ENCODE results near the gene SSH2.
"Not testable (repeated sequence)": the region's sequence is repeated elsewhere in the genome, so short reads cannot be mapped to it uniquely, and the experiment has no call there.

The SSH2 gene

DNA sequence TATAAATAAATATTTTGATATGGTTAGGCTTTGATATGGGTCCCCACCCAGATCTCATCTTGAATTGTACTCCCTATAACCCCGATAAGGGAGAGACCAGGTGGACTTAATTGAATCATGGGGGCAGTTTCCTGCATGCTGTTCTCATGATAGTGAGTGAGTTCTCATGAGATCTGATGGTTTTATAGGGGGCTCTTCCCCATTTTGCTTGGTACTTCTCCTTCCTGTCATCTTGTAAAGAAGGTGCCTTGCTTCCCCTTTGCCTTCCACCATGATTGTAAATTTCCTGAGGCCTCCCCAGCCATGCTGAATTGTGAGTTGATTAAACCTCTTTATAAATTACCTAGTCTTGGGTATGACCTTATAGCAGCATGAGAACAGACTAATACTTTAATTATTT, 55.7 kb downstream of the SSH2 start:
- ATAC-seq, DNase-seq: not testable (repeated sequence)

DNA sequence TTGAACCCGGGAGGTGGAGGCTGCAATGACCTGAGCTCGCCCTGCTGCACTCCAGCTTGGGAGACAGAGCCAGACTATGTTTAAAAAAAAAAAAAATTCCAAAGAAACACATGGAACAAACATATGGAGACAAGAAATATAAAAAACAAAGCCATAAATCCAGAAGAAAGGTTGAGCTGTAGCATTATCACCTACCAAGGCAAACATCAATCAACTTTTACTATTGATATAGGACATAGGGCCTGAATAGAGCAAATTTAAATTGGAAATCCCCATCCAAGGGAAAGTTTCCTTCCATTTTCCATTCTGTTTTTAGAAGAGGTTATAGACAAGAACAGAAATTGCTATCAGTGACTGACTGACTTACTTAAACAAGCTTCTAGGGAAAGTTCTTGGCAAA, 56.6 kb downstream of the SSH2 start:
- DNase-seq (no peak), ATAC-seq (no peak)

DNA sequence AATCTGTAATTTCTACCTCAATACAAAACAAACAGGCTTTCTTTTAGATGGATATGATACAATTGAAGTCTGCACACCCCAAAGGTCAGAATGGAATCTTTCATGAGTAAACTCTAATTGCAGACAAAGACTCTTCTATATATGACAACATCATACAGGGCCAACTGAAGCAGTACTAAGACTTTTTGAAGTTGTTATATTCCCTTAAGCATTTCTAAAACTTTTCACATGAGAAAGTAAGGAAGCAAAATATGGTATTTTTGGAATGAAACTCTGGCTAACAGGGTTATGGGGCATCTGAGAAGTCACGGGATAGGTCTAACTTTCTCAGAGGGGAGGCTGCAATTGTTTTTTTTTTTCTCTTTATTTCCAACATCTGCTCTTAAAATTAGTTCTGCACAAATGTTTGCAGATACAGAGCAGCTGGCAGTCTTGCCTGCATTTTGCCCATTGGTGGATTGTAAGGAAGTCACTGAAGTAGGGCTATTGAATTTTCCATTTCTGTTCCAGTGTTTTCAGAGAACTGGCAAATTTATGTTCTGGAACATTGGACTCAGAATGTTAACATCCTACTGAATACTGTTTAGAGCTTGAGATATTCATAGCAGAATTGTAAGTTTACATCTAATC, 59.1 kb downstream of the SSH2 start:
- DNase-seq (no peak), ATAC-seq (no peak)

DNA sequence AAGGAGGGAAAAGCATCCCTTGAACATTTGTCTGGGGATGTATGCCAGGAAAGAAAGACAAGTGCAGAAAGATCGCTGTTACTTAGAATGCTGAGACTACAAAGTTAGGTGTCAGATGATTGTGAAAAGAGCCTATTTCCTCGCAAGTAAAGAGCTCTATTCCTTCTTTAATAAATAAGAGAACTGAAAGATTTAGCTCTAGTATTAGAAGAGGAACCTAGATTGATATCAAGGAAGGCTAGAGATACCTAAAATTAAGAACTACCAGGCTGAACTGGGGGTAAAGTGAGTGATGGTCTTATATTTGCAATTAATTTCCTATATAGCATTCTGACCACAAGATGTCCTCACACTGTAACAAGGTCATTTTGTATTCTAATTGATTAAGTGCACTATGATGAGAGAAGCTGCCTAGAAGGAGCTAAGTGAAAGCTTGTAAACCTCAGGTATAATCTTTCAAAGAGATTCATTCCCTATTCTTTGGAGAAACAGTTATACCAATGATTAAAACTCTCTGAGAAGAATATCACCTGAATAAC, 62.3 kb downstream of the SSH2 start:
- DNase-seq, result no peak

DNA sequence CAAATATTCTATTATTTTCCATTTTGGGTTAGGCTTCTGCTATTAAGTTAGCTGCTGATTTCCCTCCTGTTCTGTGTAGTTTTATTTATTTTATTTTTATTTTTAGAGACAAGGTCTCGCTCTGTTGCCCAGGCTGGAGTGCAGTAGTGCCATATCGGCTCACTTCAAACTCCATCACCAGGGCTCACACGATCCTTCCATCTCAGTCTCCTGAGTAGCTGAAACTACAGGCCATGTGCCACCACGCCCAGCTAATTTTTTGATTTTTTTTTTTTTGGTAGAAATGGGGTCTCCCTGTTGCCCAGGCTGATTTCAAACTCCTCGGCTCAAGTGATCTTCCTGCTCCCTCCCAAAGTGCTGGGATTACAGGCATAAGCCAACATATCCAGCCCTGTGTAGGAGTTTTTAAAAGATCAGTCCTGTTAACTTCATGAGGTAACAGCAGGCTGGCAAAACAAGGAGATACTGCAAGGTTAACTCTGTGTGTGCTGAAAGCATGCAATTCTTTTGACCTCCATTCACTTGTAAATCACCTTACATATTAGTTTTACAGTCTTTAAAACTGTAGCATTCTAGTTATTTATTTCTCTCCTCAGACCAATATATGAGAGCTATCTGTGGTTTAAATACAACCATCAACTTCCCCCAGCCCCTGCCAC, 63.2 kb downstream of the SSH2 start:
- DNase-seq (no peak), ATAC-seq (no peak)

More for the DNA sequence above, 62.3 kb downstream of the SSH2 start:
- ATAC-seq, result no peak

DNA sequence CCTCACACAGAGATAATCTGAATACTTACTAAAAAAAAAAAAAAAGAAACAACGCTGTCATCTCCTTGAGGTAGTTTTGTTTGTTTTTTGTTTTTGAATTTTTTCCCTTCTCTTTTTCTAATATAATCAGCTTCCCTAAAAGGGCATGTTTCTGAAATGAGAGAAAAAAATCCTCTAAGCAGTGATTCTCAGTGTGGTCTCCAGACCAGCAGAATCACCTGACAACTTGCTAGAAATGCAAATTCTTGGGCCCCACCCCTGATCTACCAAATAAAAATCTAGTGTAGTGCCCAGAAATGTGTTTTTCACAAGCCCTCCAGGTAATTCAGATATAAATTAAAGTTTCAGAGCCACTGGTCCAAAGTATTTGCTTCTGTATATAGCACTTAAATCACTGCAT, 65.4 kb downstream of the SSH2 start:
- DNase-seq, result no peak
- no peak for ATAC-seq

DNA sequence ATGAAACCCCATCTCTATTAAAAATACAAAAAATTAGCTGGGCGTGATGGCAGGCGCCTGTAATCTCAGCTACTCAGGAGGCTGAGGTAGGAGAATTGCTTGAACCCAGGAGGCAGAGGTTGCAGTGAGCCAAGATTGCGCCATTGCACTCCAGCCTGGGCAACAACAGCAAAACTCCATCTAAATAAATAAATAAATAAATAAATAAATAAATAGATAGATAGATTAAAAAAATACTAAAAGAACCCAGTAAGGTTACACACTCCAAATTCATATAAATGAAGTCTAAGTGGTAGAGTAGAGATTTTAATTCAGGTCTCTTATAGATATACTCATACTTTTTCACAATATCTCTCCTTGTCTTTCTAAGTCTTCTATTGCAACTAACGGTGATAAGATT, 65.9 kb downstream of the SSH2 start:
- DNase-seq, ATAC-seq: not testable (repeated sequence)

DNA sequence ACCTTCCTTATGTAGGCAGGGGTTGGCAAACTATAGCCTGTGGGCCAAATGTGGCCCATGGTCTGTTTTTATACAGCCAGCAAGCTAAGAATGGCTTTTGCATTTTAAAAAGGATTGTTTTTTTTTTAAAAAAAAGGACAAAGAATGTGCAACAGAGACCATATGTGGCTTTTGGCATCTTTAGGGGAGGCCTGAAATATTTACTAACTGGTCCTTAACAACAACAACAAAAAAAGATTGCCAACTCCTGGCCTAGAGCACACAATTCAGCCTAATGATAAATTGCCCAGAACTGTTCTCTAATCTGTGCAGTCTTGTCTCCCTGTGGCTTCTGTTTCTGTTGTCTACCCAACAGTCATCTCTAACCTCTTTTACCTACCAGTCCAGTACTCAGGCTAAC, 67.1 kb downstream of the SSH2 start:
- no peak for DNase-seq

DNA sequence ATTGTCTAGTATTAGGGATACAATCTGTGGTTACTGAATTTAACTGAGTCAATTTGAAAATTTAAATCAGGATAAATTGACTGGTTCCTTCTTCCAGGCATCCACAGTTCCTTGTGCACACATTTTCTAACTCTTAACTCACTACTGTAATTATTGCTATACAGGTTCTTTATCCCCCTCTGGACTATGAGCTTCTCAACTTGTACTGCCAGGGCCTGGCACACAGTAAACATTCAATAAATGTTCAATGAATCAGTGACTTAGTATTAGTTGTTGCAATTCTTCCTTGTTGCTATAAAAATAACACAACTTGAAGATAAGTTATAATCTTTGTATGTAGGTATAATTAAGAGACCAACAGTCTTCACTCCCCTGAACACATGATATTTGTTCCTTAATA, 67.9 kb downstream of the SSH2 start:
- DNase-seq, result no peak
- ATAC-seq, result no peak

More for the DNA sequence above, 67.1 kb downstream of the SSH2 start:
- no peak for ATAC-seq

DNA sequence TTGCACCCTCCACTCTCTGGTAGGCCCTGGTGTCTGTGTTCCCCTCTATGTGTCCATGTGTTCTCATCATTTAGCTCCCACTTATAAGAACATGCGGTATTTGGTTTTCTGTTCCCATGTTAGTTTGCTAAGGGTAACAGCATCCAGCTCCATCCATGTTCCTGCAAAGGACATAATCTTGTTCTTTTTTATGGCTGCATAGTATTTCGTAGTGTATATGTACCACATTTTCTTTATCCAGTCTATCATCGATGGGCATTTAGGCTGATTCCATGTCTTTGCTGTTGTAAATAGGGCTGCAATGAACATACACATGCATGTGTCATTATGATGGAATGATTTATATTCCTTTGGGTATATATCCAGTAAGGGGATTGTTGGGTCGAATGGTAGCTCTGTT, 70.6 kb downstream of the SSH2 start:
- DNase-seq, ATAC-seq: not testable (repeated sequence)

DNA sequence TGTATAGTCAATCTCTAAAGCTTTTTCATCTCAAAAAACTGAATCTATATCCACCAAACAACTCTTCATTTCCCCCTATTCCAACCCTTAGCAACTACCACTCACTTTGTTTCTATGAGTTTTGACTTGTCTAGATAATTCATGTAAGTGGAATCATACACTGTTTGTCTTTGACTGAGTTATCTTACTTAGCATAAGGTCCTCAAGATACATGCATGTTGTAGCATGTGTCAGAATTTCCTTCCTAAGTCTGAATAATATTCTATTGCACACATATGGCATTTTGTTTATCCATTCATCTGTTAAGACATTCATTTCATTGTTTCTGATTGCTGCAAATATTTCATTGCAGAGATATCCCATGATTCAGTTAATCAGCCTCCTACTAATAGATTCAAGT, 72.2 kb downstream of the SSH2 start:
- no peak for ATAC-seq
- DNase-seq, result no peak

DNA sequence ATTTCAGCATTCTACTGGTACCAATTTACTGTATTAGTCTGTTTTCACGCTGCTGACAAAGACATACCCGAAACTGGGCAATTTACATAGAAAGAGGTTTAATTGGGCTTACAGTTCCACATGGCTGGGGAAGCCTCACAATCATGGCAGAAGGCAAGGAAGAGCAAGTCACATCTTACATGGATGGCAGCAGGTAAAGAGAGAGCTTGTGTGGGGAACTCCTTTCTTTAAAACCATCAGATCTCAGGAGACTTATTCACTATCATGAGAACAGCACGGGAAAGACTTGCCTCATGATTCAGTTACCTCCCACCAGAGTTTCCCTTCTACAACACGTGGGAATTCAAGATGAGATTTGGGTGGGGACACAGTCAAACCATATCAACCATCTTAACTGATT, 72.9 kb downstream of the SSH2 start:
- DNase-seq, ATAC-seq: not testable (repeated sequence)

DNA sequence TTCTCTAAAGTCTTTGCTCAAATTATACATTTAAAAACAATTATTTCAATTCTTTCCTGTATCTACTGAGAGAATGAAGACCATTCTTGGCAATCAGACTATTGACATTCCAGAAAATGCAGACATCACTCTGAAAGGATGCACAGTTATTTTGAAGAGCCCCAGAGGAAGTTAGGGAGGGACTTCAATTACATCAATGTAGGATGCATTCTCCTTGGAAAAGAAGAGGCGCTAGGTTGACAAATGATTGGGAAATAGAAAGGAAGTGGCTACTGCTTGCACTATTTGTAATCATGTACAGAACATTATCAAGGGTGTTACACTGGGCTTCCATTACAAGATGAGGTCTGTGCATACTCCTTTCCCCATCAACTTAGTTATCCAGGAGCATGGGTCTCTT, 74.3 kb downstream of the SSH2 start:
- ATAC-seq (no peak), DNase-seq (no peak)

DNA sequence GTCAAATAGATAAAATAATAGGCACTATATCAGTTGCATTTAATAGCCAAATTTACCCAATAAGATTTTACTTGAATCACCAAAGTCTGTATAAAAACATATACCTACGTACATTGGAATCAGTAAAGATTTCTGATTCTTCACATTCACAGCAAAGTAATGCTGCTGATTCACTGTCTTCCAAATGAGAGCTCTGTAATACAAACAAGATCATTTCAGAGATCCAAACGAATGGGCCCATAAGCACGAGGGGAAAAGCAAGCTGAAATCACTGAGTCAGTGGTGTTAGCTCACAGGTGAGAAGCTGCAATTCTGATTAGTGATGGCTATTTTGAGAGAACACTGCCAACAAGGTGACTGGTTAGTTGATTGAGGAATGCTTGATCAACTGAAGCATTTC, 81.3 kb downstream of the SSH2 start:
- ATAC-seq, result no peak
- DNase-seq, result no peak

DNA sequence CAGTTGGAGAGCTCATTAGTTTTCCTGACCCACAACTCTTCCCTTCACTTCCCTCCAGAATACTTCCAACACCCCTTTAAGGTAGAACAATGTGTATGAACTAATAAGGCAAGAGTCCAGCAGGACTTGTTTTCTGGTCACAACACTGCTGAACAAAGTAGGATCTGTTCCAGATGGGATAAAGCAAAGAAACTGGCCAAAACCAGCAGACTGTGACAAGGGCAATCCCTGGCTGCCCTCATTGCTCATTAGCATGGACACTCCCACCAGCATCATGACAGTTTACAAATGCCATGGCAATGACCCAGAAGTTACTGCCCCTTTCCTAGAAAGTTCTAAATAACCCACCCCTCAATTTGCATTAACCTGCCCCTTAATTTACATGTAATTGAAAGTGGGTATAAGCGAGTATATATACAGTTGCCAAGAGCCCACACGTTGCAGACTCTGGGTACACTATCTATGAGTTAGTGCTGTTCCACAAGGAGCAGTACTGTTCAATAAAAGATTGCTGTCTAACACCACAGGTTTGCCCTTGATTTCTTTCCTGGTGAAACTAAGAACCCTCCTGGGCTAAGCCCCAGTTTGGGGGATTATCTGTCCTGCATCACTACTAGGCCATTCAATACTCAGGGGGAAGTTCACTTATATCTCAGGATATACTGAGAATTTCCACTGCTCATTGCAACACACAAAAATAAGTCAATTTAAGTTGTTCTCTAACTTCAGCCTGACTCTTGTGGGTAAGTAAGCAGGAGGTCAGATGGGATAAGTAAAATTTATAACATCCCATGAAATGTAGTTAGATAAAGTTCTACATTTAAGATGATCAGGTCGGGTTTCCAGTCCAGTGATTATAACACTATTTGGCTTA, 82.3 kb downstream of the SSH2 start:
- ATAC-seq (no peak), DNase-seq (no peak)

DNA sequence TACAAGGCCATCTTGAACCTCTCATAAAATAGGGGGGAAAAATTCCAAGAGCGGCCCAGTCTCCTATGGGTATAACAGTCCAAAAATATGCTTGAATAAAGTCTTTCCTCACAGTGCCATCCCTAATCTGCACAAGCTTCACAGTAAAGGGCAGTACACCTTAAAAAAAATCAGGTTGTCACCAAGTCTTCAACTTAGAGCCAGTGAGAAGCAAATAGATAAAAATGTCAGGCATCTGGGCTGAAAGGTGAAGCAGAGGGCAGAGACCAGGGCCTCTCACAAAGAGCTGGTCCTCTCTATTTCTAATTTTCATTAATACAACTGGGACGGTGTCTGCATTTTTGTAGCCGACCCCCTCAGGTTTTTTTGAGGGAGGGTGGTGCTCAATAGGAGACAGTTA, 82.9 kb downstream of the SSH2 start:
- DNase-seq (no peak), ATAC-seq (no peak)

DNA sequence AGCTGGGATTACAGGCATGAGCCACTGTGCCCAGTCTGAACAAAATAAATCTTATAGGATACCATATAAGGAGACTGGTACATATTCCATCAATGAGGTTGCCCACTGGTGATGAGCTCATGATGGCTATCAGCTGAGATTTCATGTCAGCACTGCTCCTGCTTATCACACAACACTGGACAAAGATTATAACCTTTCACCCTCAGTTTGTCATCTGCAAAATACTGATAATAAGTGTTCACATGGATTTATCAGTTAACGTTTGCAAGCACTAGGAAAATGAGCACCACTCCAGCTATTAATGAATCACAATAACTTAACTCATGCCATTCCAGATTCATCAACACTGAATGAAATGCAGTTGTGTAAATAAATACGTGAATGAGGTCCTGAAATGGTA, 83.7 kb downstream of the SSH2 start:
- DNase-seq (no peak), ATAC-seq (no peak)

DNA sequence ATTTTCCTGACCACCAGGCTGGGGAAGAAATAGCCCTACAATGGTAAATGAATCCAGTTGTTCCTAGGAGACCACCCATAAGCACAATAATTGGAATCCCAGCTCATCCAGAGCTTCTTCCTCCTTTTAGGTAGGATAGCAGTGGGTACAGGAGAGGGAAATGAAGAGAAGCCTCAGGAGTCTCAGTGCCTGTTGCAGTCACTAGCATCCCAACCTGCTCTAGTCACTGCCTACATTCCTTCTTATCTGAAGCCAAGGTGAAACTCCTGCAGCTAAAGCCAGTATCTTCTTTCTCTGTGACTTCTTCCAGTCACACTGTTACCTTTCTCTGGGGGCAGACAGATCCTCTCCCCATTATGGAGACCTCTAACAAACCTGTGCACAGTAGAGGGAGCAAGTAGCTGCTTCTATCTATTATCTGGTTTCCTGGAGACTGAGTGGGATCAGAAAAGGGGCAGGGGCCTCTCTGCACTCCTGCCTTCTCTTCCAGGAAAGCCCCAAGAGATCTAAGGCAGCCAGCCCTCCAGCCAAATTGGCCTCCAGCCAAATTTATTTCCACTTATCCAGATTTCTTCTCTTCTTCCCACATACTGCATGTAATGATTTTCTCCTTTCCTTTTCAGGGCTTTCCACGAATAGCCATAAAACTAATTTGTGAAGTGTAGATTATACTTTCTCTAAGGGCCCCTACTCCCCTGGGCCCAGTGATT, 85.5 kb downstream of the SSH2 start:
- no peak for DNase-seq
- no peak for ATAC-seq

DNA sequence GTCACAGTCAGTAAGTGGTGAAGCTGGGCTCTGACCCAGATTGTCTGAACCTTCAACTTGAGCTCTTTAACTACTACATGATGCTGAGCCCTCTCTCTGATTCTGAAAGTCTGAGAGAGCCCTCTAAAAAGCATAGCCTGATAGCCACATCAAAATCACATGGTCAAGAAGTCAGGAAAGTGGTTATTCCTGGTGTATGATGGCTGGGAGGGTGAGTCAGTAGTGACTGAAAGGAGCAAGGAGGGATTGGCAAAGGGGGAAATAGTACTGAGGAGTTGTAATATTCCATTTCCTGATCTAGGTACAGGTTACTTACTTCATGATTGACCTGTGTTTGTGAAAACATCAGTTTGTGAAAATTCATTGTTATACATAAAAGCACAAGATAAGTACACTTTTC, 89.1 kb downstream of the SSH2 start:
- ATAC-seq (no peak), DNase-seq (no peak)

DNA sequence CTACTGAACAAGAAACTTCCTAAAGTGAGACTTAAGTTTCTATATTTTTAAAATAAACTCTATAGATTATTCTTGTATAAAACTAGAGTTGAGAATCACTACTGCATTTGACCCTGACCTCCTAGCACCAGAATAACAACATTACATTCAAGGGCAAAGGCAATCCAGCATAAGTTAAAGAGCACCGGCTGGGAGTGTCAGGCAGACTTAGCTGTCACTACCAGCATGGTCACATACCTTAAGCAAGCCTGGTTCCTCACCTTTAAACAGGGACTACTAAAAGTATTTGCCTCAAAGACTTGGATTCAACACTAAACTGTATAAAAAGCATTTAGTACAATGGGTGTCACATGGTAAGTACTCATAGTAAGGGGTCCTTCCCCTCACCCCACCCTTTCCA, 90.4 kb downstream of the SSH2 start:
- no peak for ATAC-seq

DNA sequence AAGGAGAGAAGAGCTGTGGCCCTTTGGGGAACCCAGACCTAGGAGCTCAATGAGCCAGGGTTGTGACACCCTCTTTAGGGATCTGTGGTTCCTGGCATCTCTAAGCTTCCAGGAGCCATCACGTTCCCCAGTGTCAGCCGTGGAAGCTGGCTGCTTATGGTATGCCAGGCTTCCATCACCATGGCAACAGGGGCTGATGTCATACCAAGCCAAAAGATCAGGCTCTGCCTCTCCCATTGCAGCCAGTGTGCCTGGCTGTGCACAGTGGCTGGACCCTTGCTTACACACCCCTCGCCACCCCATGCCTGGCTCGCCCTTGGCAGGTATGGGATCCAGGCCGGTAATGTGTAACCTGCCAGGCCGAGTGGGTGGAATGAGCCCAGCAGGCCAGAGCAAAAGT, 91.1 kb downstream of the SSH2 start:
- DNase-seq, result no peak
- no peak for ATAC-seq

More for the DNA sequence above, 90.4 kb downstream of the SSH2 start:
- no peak for DNase-seq

DNA sequence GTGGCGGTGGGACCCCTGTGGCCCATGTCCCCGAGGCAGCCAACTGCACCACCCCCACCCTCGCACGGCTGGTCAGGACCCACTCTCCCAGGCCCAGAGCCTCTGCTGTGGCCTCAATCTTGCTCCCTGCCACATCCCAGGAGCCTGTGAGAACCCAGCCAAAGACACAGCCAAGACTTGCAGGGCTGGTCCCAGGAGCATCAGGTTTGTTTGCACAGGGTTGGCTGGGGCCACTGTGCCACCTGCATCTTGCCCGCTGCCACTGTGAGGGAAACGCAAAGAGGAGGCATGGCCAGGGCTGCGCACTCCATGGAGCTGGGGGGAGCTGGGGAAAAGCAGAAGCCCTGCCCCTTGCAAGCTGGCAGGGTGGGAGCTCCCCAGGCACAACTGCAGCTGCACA, 92.5 kb downstream of the SSH2 start:
- no peak for DNase-seq
- no peak for ATAC-seq
